ENCODE measurements around the gene ATIC. TPM values are rescaled to one million over a fixed set of nuclear protein-coding genes. Genes with fewer than 3 reads are reported as not detected.
"Not testable (repeated sequence)": the region's sequence is repeated elsewhere in the genome, so short reads cannot be mapped to it uniquely, and the experiment has no call there.

Gene ATIC
- polyA plus RNA-seq, 2 of the 4 experiments (the other 2 are of a cell fraction), result 298 to 328 TPM

- CTCF ChIA-PET, result interaction anchor here (1.1 kb wide), 1 partner anchor 73 kb away, joined by 3 read pairs; no protein-coding TSS in a partner anchor
Observed at GRCh38 chr2:215358891-215359575, 47.2 kb downstream of the ATIC start.

GRCh38 chr2:215359576-215359922, 47.7 kb downstream of the ATIC start:
- ChIA-PET POLR2A (no interaction called here), CTCF (interaction anchor here (1.1 kb wide), 1 partner anchor 72 kb away, joined by 3 read pairs; no protein-coding TSS in a partner anchor)
- no peak overlapping the region for H3K27ac ChIP-seq
- 93% methylated on average over 1 of the region's 1 CpG for WGBS (ENCODE audit: missing lambda C conversion rate)
- no peak overlapping the region for H3K4me2 ChIP-seq
- no peak for TF ChIP-seq FOSB (CRISPR knock-in tag; IDR thresholded peaks at IDR 0.05)
- no peak for TF ChIP-seq TFCP2L1 (CRISPR knock-in tag; IDR thresholded peaks at IDR 0.05)
- TF ChIP-seq ZSCAN20 (CRISPR knock-in tag; IDR thresholded peaks at IDR 0.05), result no peak
- TF ChIP-seq RNF2 (IDR thresholded peaks at IDR 0.05; ENCODE audit: borderline replicate concordance, low read depth), result no peak
- no peak for TF ChIP-seq FOSL2 (IDR thresholded peaks at IDR 0.05)
- TF ChIP-seq FOSL2 (CRISPR knock-in tag; IDR thresholded peaks at IDR 0.05), result no peak
- TF ChIP-seq CEBPB (IDR thresholded peaks at IDR 0.05), result no peak
- no peak for TF ChIP-seq TP53 (CRISPR knock-in tag; IDR thresholded peaks at IDR 0.05)
- no peak for TF ChIP-seq HDAC2 (IDR thresholded peaks at IDR 0.05)
- no peak for DNase-seq (ENCODE audit: low read depth in 1 of 2, low spot score in 1 of 2)
- H3K9me3 ChIP-seq, result no peaks in the 10 kb centered on the region
- no peaks in the 10 kb centered on the region for H3K4me1 ChIP-seq
- no peak for FAIRE-seq
- no peak for ATAC-seq
- H3K4me3 ChIP-seq, result no peak overlapping the region

More at GRCh38 chr2:215358891-215359575, 47.2 kb downstream of the ATIC start:
- TF ChIP-seq CBX2 (IDR thresholded peaks at IDR 0.05; ENCODE audit: borderline replicate concordance, low read depth) (no peak), CHD2 (IDR thresholded peaks at IDR 0.05; ENCODE audit: low read length, partially characterized antibody) (no peak), GATA3 (IDR thresholded peaks at IDR 0.05; ENCODE audit: borderline replicate concordance) (no peak), RFX5 (IDR thresholded peaks at IDR 0.05) (no peak), RARB (CRISPR knock-in tag; IDR thresholded peaks at IDR 0.05) (no peak), JUN (IDR thresholded peaks at IDR 0.05) (no peak), MAX (IDR thresholded peaks at IDR 0.05) (no peak), NPAS2 (CRISPR knock-in tag; IDR thresholded peaks at IDR 0.05; ENCODE audit: borderline replicate concordance) (no peak), NFE2L2 (conservative IDR thresholded peaks at IDR 0.05; ENCODE audit: low read length) (no peak), RNF2 (IDR thresholded peaks at IDR 0.05; ENCODE audit: borderline replicate concordance, low read depth) (no peak), MYC (IDR thresholded peaks at IDR 0.05; ENCODE audit: borderline replicate concordance, low read length) (no peak), ELK1 (IDR thresholded peaks at IDR 0.05; ENCODE audit: low read depth, low read length) (no peak), ZC3H11A (IDR thresholded peaks at IDR 0.05) (no peak), ZNF302 (CRISPR knock-in tag; IDR thresholded peaks at IDR 0.05) (no peak), BCL3 (IDR thresholded peaks at IDR 0.05) (no peak), EHF (CRISPR knock-in tag; IDR thresholded peaks at IDR 0.05) (no peak), CEBPB (IDR thresholded peaks at IDR 0.05) (no peak), POLR2A (IDR thresholded peaks at IDR 0.05; ENCODE audit: low read length) (no peak)
- Histone ChIP-seq H3K9me3 (no peaks in the 10 kb centered on the region), H3K4me3 (no peak overlapping the region), H3K4me2 (no peak overlapping the region), H3K27ac (no peak overlapping the region), H3K4me1 (no peaks in the 10 kb centered on the region)
- POLR2A ChIA-PET, result no interaction called here
- DNase-seq (ENCODE audit: low read depth in 1 of 2, low spot score in 1 of 2), result no peak
- FAIRE-seq, result no peak
- WGBS (ENCODE audit: missing lambda C conversion rate), result 93% methylated on average over 15 of the region's 15 CpGs
- no peak for ATAC-seq

- H3K9me3 ChIP-seq; DNase-seq (ENCODE audit: low read depth in 1 of 2, low spot score in 1 of 2); H3K4me2 ChIP-seq; H3K4me3 ChIP-seq; ATAC-seq; POLR2A ChIA-PET; FAIRE-seq; H3K27ac ChIP-seq; H3K4me1 ChIP-seq: not testable (repeated sequence)
- CTCF ChIA-PET, result interaction anchor here (1.2 kb wide), 1 partner anchor 561 kb away, joined by 3 read pairs; no protein-coding TSS in a partner anchor
- 98% methylated on average over 3 of the region's 3 CpGs for WGBS (ENCODE audit: missing lambda C conversion rate)
Observed at GRCh38 chr2:215360059-215360458, 48.2 kb downstream of the ATIC start.

Measured in A549 (cell line).